GM21717 (cell line): ENCODE results near the gene FUT8.

Experiments used
- ATAC-seq: cut with Tn5 transposase; IDR thresholded peaks from one replicate; pipeline ENCODE4 v1.9.1; 2021; ENCODE audit warnings: mild to moderate bottlenecking, moderate library complexity; ENCODE audit not compliant: unreplicated experiment

Gene FUT8

GRCh38 chr14:65549429-65549828 is 136.9 kb downstream of the FUT8 start:
- no peak for ATAC-seq

- no peak for ATAC-seq
These were observed 138.5 kb downstream of the FUT8 start for GRCh38 chr14:65550779-65551643.

GRCh38 chr14:65552724-65553123 is 140.2 kb downstream of the FUT8 start:
- no peak for ATAC-seq

GRCh38 chr14:65554837-65555236 is 142.3 kb downstream of the FUT8 start:
- no peak for ATAC-seq

- ATAC-seq: no peak
These were observed 142.8 kb downstream of the FUT8 start for GRCh38 chr14:65555358-65555757.

DNA sequence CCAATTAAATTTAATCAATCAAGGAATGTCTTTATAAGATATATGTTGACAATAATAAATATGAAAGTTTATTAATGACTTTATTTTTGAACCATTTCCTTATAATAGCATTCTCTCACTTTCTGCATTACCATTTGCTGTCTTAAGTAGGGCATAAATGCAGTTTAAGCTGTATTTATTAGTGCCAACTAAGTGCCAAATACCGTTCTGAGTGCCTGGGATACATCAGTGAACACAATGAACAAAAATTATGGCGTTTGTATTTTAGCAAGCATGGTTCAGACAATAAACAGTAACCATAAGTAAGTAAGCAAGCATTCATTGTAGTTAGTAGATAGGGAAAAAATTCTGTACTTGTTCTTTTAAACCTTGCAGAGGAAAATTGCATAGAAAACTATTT is 145.8 kb downstream of the FUT8 start:
- no peak for ATAC-seq

DNA sequence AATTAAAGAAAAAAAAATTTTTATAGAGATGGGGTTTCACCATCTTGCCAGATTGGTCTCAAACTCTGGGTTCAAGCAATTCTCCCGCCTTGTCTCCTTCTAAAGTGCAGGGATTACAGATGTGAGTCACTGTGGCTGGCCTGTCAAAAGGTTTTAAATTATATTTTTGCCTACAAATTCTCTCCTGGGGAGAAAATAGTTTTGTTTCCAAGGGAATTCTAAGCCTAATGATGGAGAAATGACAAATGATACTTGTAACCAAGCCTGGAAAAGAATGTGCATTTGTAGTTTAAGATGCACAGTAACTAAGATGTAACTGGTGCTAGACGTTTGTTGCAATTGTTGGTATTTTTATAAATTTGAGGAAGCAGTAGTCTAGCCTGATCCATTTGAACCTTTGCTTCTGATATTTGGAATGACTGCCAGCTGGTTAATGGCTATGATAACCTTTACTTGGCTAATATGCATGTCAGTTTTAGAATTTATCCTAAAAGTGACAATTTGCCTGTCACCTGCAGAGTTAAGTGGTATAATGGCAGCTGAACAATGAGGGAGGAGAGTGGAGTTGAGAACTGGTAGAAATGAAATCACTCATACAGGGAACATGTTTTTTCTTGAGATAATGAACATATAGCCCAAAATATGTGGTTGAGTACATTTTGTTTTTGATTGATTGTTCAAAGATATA is 148.0 kb downstream of the FUT8 start:
- no peak for ATAC-seq

DNA sequence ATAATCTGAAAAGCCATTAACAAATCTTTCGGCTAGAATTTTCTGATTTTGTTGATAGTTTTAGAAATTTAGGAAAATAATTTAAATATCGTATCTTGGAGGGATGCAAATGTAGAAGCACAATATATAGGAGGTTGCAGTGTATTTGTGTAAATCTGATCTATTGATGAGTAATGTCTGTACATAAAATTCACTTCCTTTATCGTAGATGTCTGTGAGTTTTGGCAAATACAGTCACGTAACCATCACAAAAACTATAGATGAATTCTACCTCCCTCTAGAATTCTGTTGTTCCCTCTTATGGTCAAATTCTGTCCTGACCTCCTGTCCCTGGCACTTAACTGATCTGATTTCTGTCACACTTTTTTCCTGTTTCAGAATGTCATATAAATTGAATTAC is 151.8 kb downstream of the FUT8 start:
- ATAC-seq: no peak

DNA sequence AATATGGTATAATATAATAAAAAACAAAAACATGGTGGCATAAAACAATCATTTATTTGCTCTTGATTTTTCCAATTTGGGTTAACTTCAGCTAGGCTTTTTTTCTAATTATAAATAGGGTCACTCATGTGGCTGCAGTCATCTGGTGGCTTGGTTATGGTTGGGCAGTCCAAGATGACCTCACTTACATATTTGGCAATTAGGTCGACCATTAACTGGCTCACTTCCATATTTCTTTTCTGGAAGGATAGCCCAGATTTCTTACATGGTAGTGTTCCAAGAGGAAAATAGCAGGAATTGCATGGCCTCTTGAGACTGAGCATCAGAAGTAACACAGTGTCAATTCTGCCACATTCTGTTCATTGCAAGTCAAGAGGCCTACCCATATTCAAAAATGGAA is 153.4 kb downstream of the FUT8 start:
- ATAC-seq: no peak

GRCh38 chr14:65566820-65567522 is 154.4 kb downstream of the FUT8 start:
- ATAC-seq: no peak

DNA sequence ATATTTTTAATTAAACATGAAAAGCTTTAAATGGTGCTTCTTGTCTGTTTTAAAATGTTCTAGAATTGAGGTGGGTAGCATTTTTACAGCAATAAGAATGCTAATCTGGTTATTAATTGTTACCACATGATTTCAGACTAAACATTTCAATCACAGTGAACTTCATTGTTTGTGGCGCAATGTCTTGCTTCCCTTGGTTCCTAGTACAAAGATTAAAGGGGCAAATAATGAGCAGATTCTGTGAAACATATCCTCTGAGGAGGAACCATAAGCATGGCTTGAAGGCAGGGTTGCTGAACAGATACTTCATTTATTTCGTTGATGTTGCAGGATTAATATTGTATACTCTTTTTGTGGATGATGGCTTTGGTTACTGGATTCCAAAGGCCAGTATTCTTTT is 162.1 kb downstream of the FUT8 start:
- no peak for ATAC-seq

GRCh38 chr14:65575389-65575788 is 162.9 kb downstream of the FUT8 start:
- no peak for ATAC-seq

GRCh38 chr14:65580973-65581372 is 168.4 kb downstream of the FUT8 start:
- ATAC-seq: no peak

- ATAC-seq: no peak
These were observed 168.8 kb downstream of the FUT8 start for GRCh38 chr14:65581378-65581777.

DNA sequence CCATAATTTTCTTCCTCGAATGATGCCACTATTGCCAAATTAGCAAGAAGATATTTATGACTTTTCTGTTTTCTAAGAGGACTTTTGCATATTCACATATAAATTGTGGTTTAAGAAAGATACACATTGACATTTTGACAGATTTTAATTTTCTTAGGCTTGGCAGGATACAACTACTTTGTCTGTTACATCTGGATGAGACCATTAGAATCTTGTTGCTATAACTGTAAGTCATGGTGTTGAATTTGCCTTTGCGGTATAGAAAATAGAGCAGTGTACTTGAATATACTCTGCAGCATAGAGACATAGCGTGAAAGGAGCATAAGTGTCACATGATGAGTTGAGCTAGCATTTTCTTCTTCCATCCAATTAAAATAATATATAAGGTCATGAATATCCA is 169.3 kb downstream of the FUT8 start:
- ATAC-seq: no peak

DNA sequence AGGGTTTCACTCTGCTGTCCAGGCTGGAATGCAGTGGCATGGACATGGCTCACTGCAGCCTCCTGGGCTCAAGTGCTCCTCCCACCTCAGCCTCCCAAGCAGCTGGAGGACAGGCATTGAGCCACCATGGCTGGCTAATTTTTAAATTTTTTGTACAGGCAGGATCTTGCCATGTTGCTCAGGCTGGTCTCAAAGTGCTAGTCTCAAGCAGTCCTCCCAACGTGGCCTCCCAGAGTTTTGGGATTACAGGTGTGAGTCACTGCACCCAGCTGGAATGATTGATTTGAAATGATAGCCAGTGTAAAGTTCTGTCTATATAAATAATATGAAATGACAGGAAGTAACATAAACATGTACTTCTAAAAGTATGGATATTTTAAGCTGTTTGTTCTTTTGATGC is 172.7 kb downstream of the FUT8 start:
- no peak for ATAC-seq

- ATAC-seq: no peak
These were observed 176.1 kb downstream of the FUT8 start for GRCh38 chr14:65588426-65589140.

GRCh38 chr14:65594153-65594881 is 181.8 kb downstream of the FUT8 start:
- no peak for ATAC-seq

GRCh38 chr14:65594882-65595237 is 182.3 kb downstream of the FUT8 start:
- ATAC-seq: no peak

GRCh38 chr14:65599375-65599774 is 186.8 kb downstream of the FUT8 start:
- ATAC-seq: no peak

DNA sequence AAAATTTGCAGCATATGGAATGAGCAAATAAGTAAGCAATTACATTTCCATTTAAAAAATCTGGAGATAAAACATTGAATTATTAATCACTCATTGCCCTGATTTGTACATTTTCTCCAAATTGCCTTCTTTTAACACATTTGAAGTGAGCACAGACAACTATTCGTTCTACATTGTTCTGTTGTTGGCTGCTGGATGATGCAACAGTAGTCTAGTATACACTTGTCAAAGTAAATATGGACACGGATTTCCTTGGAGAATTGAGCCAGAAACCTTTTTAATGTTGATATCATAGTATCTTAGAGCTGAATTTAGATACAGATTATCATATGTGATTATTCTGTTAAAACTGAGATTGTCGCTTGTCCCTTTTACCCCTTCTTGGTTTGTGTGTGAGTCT is 188.2 kb downstream of the FUT8 start:
- ATAC-seq: no peak
